ENCODE results near the gene PCP4.

DNA sequence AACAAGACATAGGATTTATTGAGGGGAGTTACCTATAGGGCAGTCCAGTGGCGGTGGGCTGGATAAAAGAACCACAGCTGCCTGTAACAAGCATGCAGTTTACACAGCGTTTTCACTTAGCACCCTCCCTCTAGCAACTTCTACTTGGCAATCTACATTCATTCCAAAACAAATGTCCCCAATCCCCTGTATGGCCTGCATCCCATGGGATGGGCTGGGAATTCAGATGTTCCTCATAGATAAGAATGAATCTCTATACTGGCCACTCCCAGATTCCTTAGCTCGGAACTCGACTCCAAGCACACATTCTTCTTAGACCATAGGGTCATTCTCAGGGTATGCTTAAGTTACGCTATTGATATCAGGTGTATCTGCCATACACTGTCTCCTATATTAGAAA lies 33.3 kb downstream of the PCP4 start:
- TF ChIP-seq, protein P1, sequence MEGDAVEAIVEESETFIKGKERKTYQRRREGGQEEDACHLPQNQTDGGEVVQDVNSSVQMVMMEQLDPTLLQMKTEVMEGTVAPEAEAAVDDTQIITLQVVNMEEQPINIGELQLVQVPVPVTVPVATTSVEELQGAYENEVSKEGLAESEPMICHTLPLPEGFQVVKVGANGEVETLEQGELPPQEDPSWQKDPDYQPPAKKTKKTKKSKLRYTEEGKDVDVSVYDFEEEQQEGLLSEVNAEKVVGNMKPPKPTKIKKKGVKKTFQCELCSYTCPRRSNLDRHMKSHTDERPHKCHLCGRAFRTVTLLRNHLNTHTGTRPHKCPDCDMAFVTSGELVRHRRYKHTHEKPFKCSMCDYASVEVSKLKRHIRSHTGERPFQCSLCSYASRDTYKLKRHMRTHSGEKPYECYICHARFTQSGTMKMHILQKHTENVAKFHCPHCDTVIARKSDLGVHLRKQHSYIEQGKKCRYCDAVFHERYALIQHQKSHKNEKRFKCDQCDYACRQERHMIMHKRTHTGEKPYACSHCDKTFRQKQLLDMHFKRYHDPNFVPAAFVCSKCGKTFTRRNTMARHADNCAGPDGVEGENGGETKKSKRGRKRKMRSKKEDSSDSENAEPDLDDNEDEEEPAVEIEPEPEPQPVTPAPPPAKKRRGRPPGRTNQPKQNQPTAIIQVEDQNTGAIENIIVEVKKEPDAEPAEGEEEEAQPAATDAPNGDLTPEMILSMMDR (conservative IDR thresholded peaks at IDR 0.05 in 1 of 2, IDR thresholded peaks at IDR 0.05 in 1 of 2; ENCODE audit: extremely low read depth in 1 of 2, insufficient read depth in 1 of 2, low read depth in 1 of 2, low read length in 2 of 2), result no peak
- no peak for TF ChIP-seq EZH2 (IDR thresholded peaks at IDR 0.05; ENCODE audit: borderline replicate concordance, low read length)
